Measurements from ENCODE around the gene SGCA.

- TF ChIP-seq EZH2 (IDR thresholded peaks at IDR 0.05; ENCODE audit: low read depth, unreplicated experiment) (no peak), CTCF (conservative IDR thresholded peaks at IDR 0.05; ENCODE audit: low read depth in 2 of 2) (no peak), EZH2phosphoT487 (IDR thresholded peaks at IDR 0.05; ENCODE audit: unreplicated experiment) (no peak), POLR2AphosphoS5 (IDR thresholded peaks at IDR 0.05; ENCODE audit: low read depth) (no peak), CREB1 (CRISPR knock-in tag; IDR thresholded peaks at IDR 0.05; ENCODE audit: low read depth) (no peak), REST (IDR thresholded peaks at IDR 0.05; ENCODE audit: unreplicated experiment) (no peak), ZNF462 (CRISPR knock-in tag; IDR thresholded peaks at IDR 0.05) (no peak), ZNF114 (CRISPR knock-in tag; IDR thresholded peaks at IDR 0.05) (no peak), ZNF331 (CRISPR knock-in tag; IDR thresholded peaks at IDR 0.05; ENCODE audit: low read depth) (no peak), NANOG (IDR thresholded peaks at IDR 0.05; ENCODE audit: borderline replicate concordance) (no peak), JUNB (IDR thresholded peaks at IDR 0.05; ENCODE audit: unreplicated experiment) (no peak)
- TF ChIP-seq, protein P1, sequence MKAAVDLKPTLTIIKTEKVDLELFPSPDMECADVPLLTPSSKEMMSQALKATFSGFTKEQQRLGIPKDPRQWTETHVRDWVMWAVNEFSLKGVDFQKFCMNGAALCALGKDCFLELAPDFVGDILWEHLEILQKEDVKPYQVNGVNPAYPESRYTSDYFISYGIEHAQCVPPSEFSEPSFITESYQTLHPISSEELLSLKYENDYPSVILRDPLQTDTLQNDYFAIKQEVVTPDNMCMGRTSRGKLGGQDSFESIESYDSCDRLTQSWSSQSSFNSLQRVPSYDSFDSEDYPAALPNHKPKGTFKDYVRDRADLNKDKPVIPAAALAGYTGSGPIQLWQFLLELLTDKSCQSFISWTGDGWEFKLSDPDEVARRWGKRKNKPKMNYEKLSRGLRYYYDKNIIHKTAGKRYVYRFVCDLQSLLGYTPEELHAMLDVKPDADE (IDR thresholded peaks at IDR 0.05): no peak
These were observed 13.1 kb upstream of the SGCA start for GRCh38 chr17:50152736-50153135.

All from GM23338 (cell line).